K562 (cell line): ENCODE measurements around the gene ATRAID. TPM values are rescaled to one million over a fixed set of nuclear protein-coding genes. Genes with fewer than 3 reads are reported as not detected.

Experiments
- ATAC-seq: fragments of 200-7000 bp; cut with Tn5 transposase; 3 replicates; pipeline ENCODE4 v1.9.1; 2020; ENCODE audit warnings: moderate library complexity
- BruUV-seq: library from RNA; stranded (reverse); fragments of 400-500 nt; replicated peaks from 2 replicates; lab custom pipeline; 2021; lab: Mats Ljungman, UMichigan
- CTCF ChIA-PET: fragments of 300-600 bp; formaldehyde crosslinking; extraction: SDS; loops from one replicate; lab custom pipeline; 2021; ENCODE audit warnings: low intra/inter-chr PET ratio; lab: Yijun Ruan, JAX
- POLR2A ChIA-PET: fragments of 300-600, 350-650 bp; sonication (Branson Sonifier 250); formaldehyde crosslinking; extraction: SDS; loops from one replicate; lab custom pipeline; 2021; ENCODE audit warnings: antibody characterized with exemption, inconsistent platforms; lab: Yijun Ruan, JAX
- DNase-seq, 4 experiments: peaks; one replicate each; pipeline versions ENCODE4 v3.0.0 to v3.0.0-alpha.2; 2011 to 2018; ENCODE audit warnings: low spot score in 3 of 4, mixed read lengths in 3 of 4; ENCODE audit errors: extremely low read depth in 1 of 4
- FAIRE-seq: peaks from 2 replicates; lab custom pipeline; 2011; peaks lifted over from hg19 to GRCh38; lab: Jason Lieb, UNC
- H2AFZ ChIP-seq: 2 replicates; pipeline ENCODE4 v1.6.0; 2011; ENCODE audit warnings: low read depth, low read length, control low read depth, inconsistent platforms
- H3K27ac ChIP-seq: fragments of 200-600 bp; 3 replicates; pipeline ENCODE4 v1.8.0; 2011; ENCODE audit warnings: low read depth, mild to moderate bottlenecking, control low read depth, inconsistent platforms, low read length, moderate library complexity, mixed read lengths; ENCODE audit errors: extremely low read depth
- H3K27me3 ChIP-seq, 2 experiments: fragments of 300-600 bp in 1 of 2; 2 replicates in 1 of 2; 3 replicates in 1 of 2; pipeline versions ENCODE4 v1.6.0 to v1.8.0; 2011; ENCODE audit warnings: inconsistent platforms in 2 of 2, low read length in 2 of 2, mild to moderate bottlenecking in 1 of 2, mixed read lengths in 1 of 2, moderate library complexity in 1 of 2; ENCODE audit not compliant: control insufficient read depth in 2 of 2, insufficient read depth in 2 of 2
- H3K36me3 ChIP-seq: fragments of 300-600 bp; 3 replicates; pipeline ENCODE4 v1.8.0; 2011; ENCODE audit warnings: mild to moderate bottlenecking, low read length, inconsistent platforms; ENCODE audit not compliant: control insufficient read depth, insufficient read depth
- H3K4me1 ChIP-seq, 2 experiments: fragments of 200-600 bp in 1 of 2; replicated peaks in 1 of 2; 2 replicates in 1 of 2; 3 replicates in 1 of 2; pipeline versions ENCODE4 v1.5.1 to v1.8.0; 2011; ENCODE audit warnings: inconsistent platforms in 2 of 2, low read length in 2 of 2, mild to moderate bottlenecking in 1 of 2, mixed read lengths in 1 of 2, moderate library complexity in 1 of 2; ENCODE audit not compliant: control insufficient read depth in 2 of 2, insufficient read depth in 2 of 2
- H3K4me2 ChIP-seq: 2 replicates; pipeline ENCODE4 v1.6.1; 2011; ENCODE audit warnings: low read length, control low read depth, inconsistent platforms, mixed read lengths; ENCODE audit not compliant: insufficient read depth
- H3K4me3 ChIP-seq: fragments of 200-600 bp; sonication (generic), shearing (Covaris generic); 2 replicates; pipeline ENCODE4 v1.5.1; 2016; ENCODE audit warnings: control low read depth, inconsistent platforms
- H3K79me2 ChIP-seq: fragments of 200-600 bp; 3 replicates; pipeline ENCODE4 v1.8.0; 2011; ENCODE audit warnings: low read length, inconsistent platforms; ENCODE audit not compliant: control insufficient read depth, insufficient read depth
- H3K9ac ChIP-seq, 2 experiments: 2 replicates each; pipeline versions ENCODE4 v1.6.0 to v1.6.1; 2011; ENCODE audit warnings: low read depth in 2 of 2, low read length in 2 of 2, control low read depth in 1 of 2, inconsistent platforms in 1 of 2, mild to moderate bottlenecking in 1 of 2, mixed read lengths in 1 of 2; ENCODE audit not compliant: insufficient read depth in 1 of 2
- H3K9me1 ChIP-seq: one replicate; pipeline ENCODE4 v1.6.0; 2011; ENCODE audit warnings: inconsistent platforms, mild to moderate bottlenecking, low read length, moderate library complexity; ENCODE audit not compliant: control insufficient read depth, insufficient read depth
- H3K9me3 ChIP-seq: replicated peaks from 2 replicates; pipeline ENCODE4 v1.5.1; 2011; ENCODE audit warnings: low read depth, low read length, inconsistent platforms; ENCODE audit not compliant: control insufficient read depth, insufficient read depth
- H4K20me1 ChIP-seq: replicated peaks from 2 replicates; pipeline ENCODE4 v1.6.1; 2011; ENCODE audit warnings: low read length, inconsistent platforms, mixed read lengths; ENCODE audit not compliant: control insufficient read depth, insufficient read depth
- ETV6 ChIP-seq, 3 experiments: fragments of 150-350 bp in 1 of 3; sonication (generic) in 1 of 3; formaldehyde crosslinking in 1 of 3; IDR thresholded peaks; 2 replicates each; pipeline versions ENCODE4 v1.6.1 to v1.8.0; 2014 to 2022; ENCODE audit warnings: borderline replicate concordance in 2 of 3, low read depth in 2 of 3, antibody characterized with exemption in 1 of 3, low read length in 1 of 3, mild to moderate bottlenecking in 1 of 3, missing genetic modification reagents in 1 of 3
- FOSL1 ChIP-seq: fragments of 200-800 bp; sonication (Bioruptor generic); conservative IDR thresholded peaks from 2 replicates; pipeline ENCODE4 v1.6.1; 2016; ENCODE audit warnings: missing genetic modification characterization, missing compliant biosample characterization
- POLR2A ChIP-seq: fragments of 450-650 bp; conservative IDR thresholded peaks from 2 replicates; pipeline ENCODE4 v1.6.1; 2016
- ZNF224 ChIP-seq: sonication (generic); formaldehyde crosslinking; IDR thresholded peaks from 2 replicates; pipeline ENCODE4 v1.8.0; 2022; ENCODE audit warnings: mild to moderate bottlenecking, missing genetic modification reagents
- ZNF232 ChIP-seq: sonication (generic); formaldehyde crosslinking; IDR thresholded peaks from 2 replicates; pipeline ENCODE4 v1.8.0; 2022; ENCODE audit warnings: mild to moderate bottlenecking, missing genetic modification reagents
- WGBS: fragments of 100-300 bp; shearing (Covaris generic); methylation state at CpG from one replicate; pipeline ENCODE4 v1.1.6; 2016; ENCODE audit warnings: low coverage, mixed read lengths; ENCODE audit not compliant: insufficient coverage; ENCODE audit errors: missing lambda C conversion rate; 5-methylcytosine and 5-hydroxymethylcytosine counted together
- in situ Hi-C: fragments of 300-500 bp; cut with MboI; formaldehyde crosslinking; loops from 4 replicates; pipeline ENCODE4 v1.15.0; 2018; ENCODE audit warnings: inconsistent platforms, mixed read lengths
- intact Hi-C: fragments of 100-400 bp; cut with micrococcal nuclease; formaldehyde crosslinking; loops from 2 replicates; pipeline ENCODE4 v1.14.2; 2022
- polyA plus RNA-seq, 8 experiments: library from polyadenylated mRNA; depleted of rRNA in 4 of 8; stranded (reverse) in 5 of 8; unstranded in 3 of 8; fragments of >200 nt; fragmentation: Nextera tagmentation in 2 of 8; fragmentation: Illumina TruSeq in 1 of 8; extraction: Ambion mirVana in 2 of 8; extraction: Trizol in 1 of 8; gene quantifications; 2 replicates each; pipeline versions ENCODE4 v1.2.1 to v1.2.3, GENCODE V29; 2011 to 2014; ENCODE audit warnings: inconsistent platforms in 1 of 8, missing spikeins in 1 of 8
- total RNA-seq, 7 experiments: library from RNA; depleted of rRNA in 6 of 7; stranded (reverse); fragments of >200 nt in 6 of 7; fragmentation: Illumina TruSeq in 2 of 7; extraction: Trizol in 2 of 7; gene quantifications; 2 replicates each; pipeline versions ENCODE4 v1.2.1 to v1.2.3, GENCODE V29; 2011 to 2021; ENCODE audit warnings: low replicate concordance in 1 of 7
- TF ChIP-seq, protein P1 (sequence below): fragments of 450-650 bp; formaldehyde crosslinking; IDR thresholded peaks from 2 replicates; pipeline ENCODE4 v1.4.0; 2020; ENCODE audit warnings: mild to moderate bottlenecking, moderate library complexity
- TF ChIP-seq, protein P2 (sequence below): fragments of 250-450 bp; sonication (Bioruptor Pico); IDR thresholded peaks from 2 replicates; pipeline ENCODE4 v1.4.0; 2020
- TF ChIP-seq, protein P3 (sequence below): IDR thresholded peaks from 2 replicates; pipeline ENCODE4 v1.6.1; 2011; ENCODE audit warnings: borderline replicate concordance, low read depth, mild to moderate bottlenecking, moderate library complexity, low read length; ENCODE audit not compliant: insufficient read depth, poor library complexity, severe bottlenecking

ATRAID gene
- total and polyA plus RNA-seq, 9 of the 15 experiments (the other 6 are each of a cell fraction or from before 2014, with no cell fraction given) = 70.2 to 187 (median 108) TPM

DNA sequence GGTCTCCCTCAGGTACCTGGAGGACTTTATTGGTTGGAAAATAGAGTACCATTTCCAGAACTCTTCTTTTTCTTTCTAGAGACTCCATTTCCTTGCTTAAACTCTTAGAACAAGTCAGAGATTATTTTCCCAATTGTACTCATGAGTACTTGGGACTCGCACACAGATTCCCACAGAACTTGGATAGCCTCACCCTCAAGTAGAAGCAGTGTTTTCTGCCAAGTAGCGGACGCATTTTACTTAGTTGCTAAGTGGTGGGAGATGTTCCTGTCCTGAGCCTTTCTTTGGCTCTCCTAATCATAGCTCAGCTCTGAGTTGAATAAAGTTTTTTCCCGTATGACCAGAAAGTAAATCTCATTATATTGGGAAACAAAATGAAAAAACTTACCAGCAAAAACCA, 33.8 kb downstream of the ATRAID start:
- intact Hi-C loops = no loop called here
- H2AFZ ChIP-seq = no peak overlapping the region
- peaks cover 4 to 12% of the 10 kb centered on the region in 2 experiments for H3K4me1 ChIP-seq
- H3K4me2 ChIP-seq = no peak overlapping the region
- no peaks in the 10 kb centered on the region for H3K27me3 ChIP-seq
- H3K4me3 ChIP-seq = no peak overlapping the region
- no peak overlapping the region for H3K9ac ChIP-seq
- no peak for FAIRE-seq
- WGBS = 68% methylated on average over 4 of the region's 4 CpGs
- ChIA-PET CTCF (no interaction called here), POLR2A (interaction anchor here (0.6 kb wide), 1 partner anchor 182 kb away, joined by 3 read pairs; no protein-coding TSS in a partner anchor)
- DNase-seq = no peak
- peaks cover 41% of the 10 kb centered on the region for H3K36me3 ChIP-seq
- 0 out of 2 replicates have a peak, but pooled peaks cover 4% of the 10 kb centered on the region for H4K20me1 ChIP-seq
- BruUV-seq = no TSS peak
- no peaks in the 10 kb centered on the region for H3K79me2 ChIP-seq
- H3K27ac ChIP-seq = no peak overlapping the region
- no peak for ATAC-seq
- in situ Hi-C loops = no loop called here
- no peaks in the 10 kb centered on the region for H3K9me3 ChIP-seq
- H3K9me1 ChIP-seq = no peaks in the 10 kb centered on the region
- TF ChIP-seq, protein P1, sequence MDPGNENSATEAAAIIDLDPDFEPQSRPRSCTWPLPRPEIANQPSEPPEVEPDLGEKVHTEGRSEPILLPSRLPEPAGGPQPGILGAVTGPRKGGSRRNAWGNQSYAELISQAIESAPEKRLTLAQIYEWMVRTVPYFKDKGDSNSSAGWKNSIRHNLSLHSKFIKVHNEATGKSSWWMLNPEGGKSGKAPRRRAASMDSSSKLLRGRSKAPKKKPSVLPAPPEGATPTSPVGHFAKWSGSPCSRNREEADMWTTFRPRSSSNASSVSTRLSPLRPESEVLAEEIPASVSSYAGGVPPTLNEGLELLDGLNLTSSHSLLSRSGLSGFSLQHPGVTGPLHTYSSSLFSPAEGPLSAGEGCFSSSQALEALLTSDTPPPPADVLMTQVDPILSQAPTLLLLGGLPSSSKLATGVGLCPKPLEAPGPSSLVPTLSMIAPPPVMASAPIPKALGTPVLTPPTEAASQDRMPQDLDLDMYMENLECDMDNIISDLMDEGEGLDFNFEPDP (CRISPR knock-in tag) = no peak
- TF ChIP-seq, protein P2, sequence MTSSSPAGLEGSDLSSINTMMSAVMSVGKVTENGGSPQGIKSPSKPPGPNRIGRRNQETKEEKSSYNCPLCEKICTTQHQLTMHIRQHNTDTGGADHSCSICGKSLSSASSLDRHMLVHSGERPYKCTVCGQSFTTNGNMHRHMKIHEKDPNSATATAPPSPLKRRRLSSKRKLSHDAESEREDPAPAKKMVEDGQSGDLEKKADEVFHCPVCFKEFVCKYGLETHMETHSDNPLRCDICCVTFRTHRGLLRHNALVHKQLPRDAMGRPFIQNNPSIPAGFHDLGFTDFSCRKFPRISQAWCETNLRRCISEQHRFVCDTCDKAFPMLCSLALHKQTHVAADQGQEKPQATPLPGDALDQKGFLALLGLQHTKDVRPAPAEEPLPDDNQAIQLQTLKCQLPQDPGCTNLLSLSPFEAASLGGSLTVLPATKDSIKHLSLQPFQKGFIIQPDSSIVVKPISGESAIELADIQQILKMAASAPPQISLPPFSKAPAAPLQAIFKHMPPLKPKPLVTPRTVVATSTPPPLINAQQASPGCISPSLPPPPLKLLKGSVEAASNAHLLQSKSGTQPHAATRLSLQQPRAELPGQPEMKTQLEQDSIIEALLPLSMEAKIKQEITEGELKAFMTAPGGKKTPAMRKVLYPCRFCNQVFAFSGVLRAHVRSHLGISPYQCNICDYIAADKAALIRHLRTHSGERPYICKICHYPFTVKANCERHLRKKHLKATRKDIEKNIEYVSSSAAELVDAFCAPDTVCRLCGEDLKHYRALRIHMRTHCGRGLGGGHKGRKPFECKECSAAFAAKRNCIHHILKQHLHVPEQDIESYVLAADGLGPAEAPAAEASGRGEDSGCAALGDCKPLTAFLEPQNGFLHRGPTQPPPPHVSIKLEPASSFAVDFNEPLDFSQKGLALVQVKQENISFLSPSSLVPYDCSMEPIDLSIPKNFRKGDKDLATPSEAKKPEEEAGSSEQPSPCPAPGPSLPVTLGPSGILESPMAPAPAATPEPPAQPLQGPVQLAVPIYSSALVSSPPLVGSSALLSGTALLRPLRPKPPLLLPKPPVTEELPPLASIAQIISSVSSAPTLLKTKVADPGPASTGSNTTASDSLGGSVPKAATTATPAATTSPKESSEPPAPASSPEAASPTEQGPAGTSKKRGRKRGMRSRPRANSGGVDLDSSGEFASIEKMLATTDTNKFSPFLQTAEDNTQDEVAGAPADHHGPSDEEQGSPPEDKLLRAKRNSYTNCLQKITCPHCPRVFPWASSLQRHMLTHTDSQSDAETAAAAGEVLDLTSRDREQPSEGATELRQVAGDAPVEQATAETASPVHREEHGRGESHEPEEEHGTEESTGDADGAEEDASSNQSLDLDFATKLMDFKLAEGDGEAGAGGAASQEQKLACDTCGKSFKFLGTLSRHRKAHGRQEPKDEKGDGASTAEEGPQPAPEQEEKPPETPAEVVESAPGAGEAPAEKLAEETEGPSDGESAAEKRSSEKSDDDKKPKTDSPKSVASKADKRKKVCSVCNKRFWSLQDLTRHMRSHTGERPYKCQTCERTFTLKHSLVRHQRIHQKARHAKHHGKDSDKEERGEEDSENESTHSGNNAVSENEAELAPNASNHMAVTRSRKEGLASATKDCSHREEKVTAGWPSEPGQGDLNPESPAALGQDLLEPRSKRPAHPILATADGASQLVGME (CRISPR knock-in tag) = no peak
- TF ChIP-seq POLR2A (no peak), ZNF224 (CRISPR knock-in tag) (no peak), ETV6 (IDR thresholded peaks at IDR 0.05; ENCODE audit: borderline replicate concordance in 1 of 2, low read depth in 2 of 2, low read length in 1 of 2) (no peak), ETV6 (CRISPR knock-in tag; IDR thresholded peaks at IDR 0.05; ENCODE audit: borderline replicate concordance) (no peak), FOSL1 (tag) (no peak), ZNF232 (CRISPR knock-in tag) (no peak)
- TF ChIP-seq, protein P3, sequence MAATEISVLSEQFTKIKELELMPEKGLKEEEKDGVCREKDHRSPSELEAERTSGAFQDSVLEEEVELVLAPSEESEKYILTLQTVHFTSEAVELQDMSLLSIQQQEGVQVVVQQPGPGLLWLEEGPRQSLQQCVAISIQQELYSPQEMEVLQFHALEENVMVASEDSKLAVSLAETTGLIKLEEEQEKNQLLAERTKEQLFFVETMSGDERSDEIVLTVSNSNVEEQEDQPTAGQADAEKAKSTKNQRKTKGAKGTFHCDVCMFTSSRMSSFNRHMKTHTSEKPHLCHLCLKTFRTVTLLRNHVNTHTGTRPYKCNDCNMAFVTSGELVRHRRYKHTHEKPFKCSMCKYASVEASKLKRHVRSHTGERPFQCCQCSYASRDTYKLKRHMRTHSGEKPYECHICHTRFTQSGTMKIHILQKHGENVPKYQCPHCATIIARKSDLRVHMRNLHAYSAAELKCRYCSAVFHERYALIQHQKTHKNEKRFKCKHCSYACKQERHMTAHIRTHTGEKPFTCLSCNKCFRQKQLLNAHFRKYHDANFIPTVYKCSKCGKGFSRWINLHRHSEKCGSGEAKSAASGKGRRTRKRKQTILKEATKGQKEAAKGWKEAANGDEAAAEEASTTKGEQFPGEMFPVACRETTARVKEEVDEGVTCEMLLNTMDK = no peak
